OCI-LY1 (cell line): ENCODE results near the gene TFAP2E.

Experiments used
- H2AFZ ChIP-seq: fragments of 200-600 bp; sonication (generic), shearing (Covaris generic); 2 replicates; pipeline ENCODE4 v1.6.0; 2014; ENCODE audit warnings: antibody characterized with exemption, mild to moderate bottlenecking, low read length
- H3F3A ChIP-seq: fragments of 200-600 bp; sonication (generic), shearing (Covaris generic); 2 replicates; pipeline ENCODE4 v1.6.0; 2014; ENCODE audit warnings: mild to moderate bottlenecking, antibody characterized with exemption, low read length, moderate library complexity; ENCODE audit not compliant: insufficient read depth
- H3K27ac ChIP-seq: fragments of 200-600 bp; sonication (generic); 2 replicates; pipeline ENCODE4 v1.5.1; 2014; ENCODE audit warnings: low read length, mixed run types, mild to moderate bottlenecking, low read depth; ENCODE audit not compliant: poor library complexity, severe bottlenecking
- H3K27me3 ChIP-seq: fragments of 200-600 bp; sonication (generic); 2 replicates; pipeline ENCODE4 v1.6.0; 2014; ENCODE audit warnings: antibody characterized with exemption, mild to moderate bottlenecking, low read length, moderate library complexity; ENCODE audit not compliant: insufficient read depth
- H3K36me3 ChIP-seq: fragments of 200-600 bp; sonication (generic); 2 replicates; pipeline ENCODE4 v1.6.1; 2014; ENCODE audit warnings: mild to moderate bottlenecking, antibody characterized with exemption, low read length, moderate library complexity, mixed read lengths; ENCODE audit not compliant: insufficient read depth
- H3K4me1 ChIP-seq: fragments of 200-600 bp; sonication (generic); 2 replicates; pipeline ENCODE4 v1.5.1; 2014; ENCODE audit warnings: mild to moderate bottlenecking, low read length, moderate library complexity; ENCODE audit not compliant: insufficient read depth, severe bottlenecking
- H3K4me2 ChIP-seq: fragments of 200-600 bp; sonication (generic), shearing (Covaris generic); 2 replicates; pipeline ENCODE4 v1.6.1; 2014; ENCODE audit warnings: low read length
- H3K4me3 ChIP-seq: fragments of 200-600 bp; sonication (generic); 2 replicates; pipeline ENCODE4 v1.5.1; 2014; ENCODE audit warnings: low read length, low read depth, mild to moderate bottlenecking, mixed read lengths; ENCODE audit not compliant: poor library complexity, severe bottlenecking
- H3K79me2 ChIP-seq: fragments of 200-600 bp; shearing (Covaris generic); 2 replicates; pipeline ENCODE4 v1.6.1; 2016; ENCODE audit warnings: mixed run types, low read length, mixed read lengths; ENCODE audit not compliant: insufficient read depth
- H3K9ac ChIP-seq: fragments of 200-600 bp; sonication (generic), shearing (Covaris generic); 2 replicates; pipeline ENCODE4 v1.6.1; 2014; ENCODE audit warnings: mild to moderate bottlenecking, low read length, mixed read lengths
- H3K9me2 ChIP-seq: fragments of 200-600 bp; sonication (generic), shearing (Covaris generic); 2 replicates; pipeline ENCODE4 v1.6.1; 2014; ENCODE audit warnings: low read depth, mild to moderate bottlenecking, low read length, mixed read lengths
- H3K9me3 ChIP-seq: fragments of 200-600 bp; shearing (Covaris generic); 2 replicates; pipeline ENCODE4 v1.6.1; 2014; ENCODE audit warnings: low read length, mixed read lengths
- H4K20me1 ChIP-seq: fragments of 200-600 bp; sonication (generic), shearing (Covaris generic); 2 replicates; pipeline ENCODE4 v1.6.0; 2016; ENCODE audit warnings: mild to moderate bottlenecking, low read length; ENCODE audit not compliant: insufficient read depth
- CTCF ChIP-seq: fragments of 200-600 bp; sonication (generic), shearing (Covaris generic); IDR thresholded peaks from 2 replicates; pipeline ENCODE4 v1.5.1; 2017; ENCODE audit warnings: mild to moderate bottlenecking, antibody characterized with exemption, low read length, moderate library complexity, mixed read lengths
- EZH2 ChIP-seq: fragments of 200-600 bp; sonication (generic), shearing (Covaris generic); IDR thresholded peaks from 2 replicates; pipeline ENCODE4 v1.8.0; 2017; ENCODE audit warnings: borderline replicate concordance, mixed run types, mild to moderate bottlenecking, antibody characterized with exemption, low read length, moderate library complexity, mixed read lengths

Gene TFAP2E

GRCh38 chr1:35554266-35555211 is 18.6 kb upstream of the TFAP2E start:
- Histone ChIP-seq H3K9me2 (no peaks in the 10 kb centered on the region), H3K9me3 (no peaks in the 10 kb centered on the region), H3K27me3 (no peaks in the 10 kb centered on the region), H3K4me2 (no peak overlapping the region; the same call in 1 of the 2 replicates), H3K36me3 (peaks cover 33% of the 10 kb centered on the region), H3K4me1 (peaks cover 39% of the 10 kb centered on the region), H3K9ac (no peak overlapping the region), H3K4me3 (no peak overlapping the region), H4K20me1 (no peaks in the 10 kb centered on the region), H3F3A (peaks cover 6% of the 10 kb centered on the region; the same call in 1 of the 2 replicates), H2AFZ (no peak overlapping the region), H3K27ac (no peak overlapping the region), H3K79me2 (no peaks in the 10 kb centered on the region; the same call in 1 of the 2 replicates)
- TF ChIP-seq CTCF (no peak), EZH2 (no peak)

GRCh38 chr1:35555212-35555584 is 17.9 kb upstream of the TFAP2E start:
- Histone ChIP-seq H3K36me3 (peaks cover 27% of the 10 kb centered on the region), H3K4me2 (peak overlapping the region; percentile 93; the same call in 1 of the 2 replicates), H3K9me3 (no peaks in the 10 kb centered on the region), H2AFZ (no peak overlapping the region), H3K9me2 (no peaks in the 10 kb centered on the region), H3K4me3 (peak overlapping the region; percentile 88), H3K4me1 (peaks cover 39% of the 10 kb centered on the region), H3K9ac (no peak overlapping the region), H3K79me2 (no peaks in the 10 kb centered on the region; the same call in 1 of the 2 replicates), H3K27ac (no peak overlapping the region), H3F3A (peaks cover 6% of the 10 kb centered on the region; the same call in 1 of the 2 replicates), H4K20me1 (no peaks in the 10 kb centered on the region), H3K27me3 (no peaks in the 10 kb centered on the region)
- TF ChIP-seq CTCF (no peak), EZH2 (no peak)

GRCh38 chr1:35555601-35556477 is 17.3 kb upstream of the TFAP2E start:
- Histone ChIP-seq H3F3A (peaks cover 6% of the 10 kb centered on the region; the same call in 1 of the 2 replicates), H4K20me1 (no peaks in the 10 kb centered on the region), H3K9me2 (no peaks in the 10 kb centered on the region), H2AFZ (no peak overlapping the region), H3K79me2 (no peaks in the 10 kb centered on the region; the same call in 1 of the 2 replicates), H3K9me3 (no peaks in the 10 kb centered on the region), H3K9ac (peak overlapping the region; percentile 82; the same call in 1 of the 2 replicates), H3K4me1 (peaks cover 39% of the 10 kb centered on the region), H3K27ac (no peak overlapping the region), H3K36me3 (peaks cover 24% of the 10 kb centered on the region), H3K27me3 (no peaks in the 10 kb centered on the region), H3K4me2 (peak overlapping the region; percentile 93), H3K4me3 (peak overlapping the region; percentile 88)
- no peak for TF ChIP-seq EZH2
- no peak for TF ChIP-seq CTCF
